ENCODE results near the gene SRRM4. TPM values are rescaled to one million over a fixed set of nuclear protein-coding genes. Genes with fewer than 3 reads are reported as not detected.

SRRM4 gene
- total RNA-seq, 1 experiment from 2014 or later = under 0.01 TPM

DNA sequence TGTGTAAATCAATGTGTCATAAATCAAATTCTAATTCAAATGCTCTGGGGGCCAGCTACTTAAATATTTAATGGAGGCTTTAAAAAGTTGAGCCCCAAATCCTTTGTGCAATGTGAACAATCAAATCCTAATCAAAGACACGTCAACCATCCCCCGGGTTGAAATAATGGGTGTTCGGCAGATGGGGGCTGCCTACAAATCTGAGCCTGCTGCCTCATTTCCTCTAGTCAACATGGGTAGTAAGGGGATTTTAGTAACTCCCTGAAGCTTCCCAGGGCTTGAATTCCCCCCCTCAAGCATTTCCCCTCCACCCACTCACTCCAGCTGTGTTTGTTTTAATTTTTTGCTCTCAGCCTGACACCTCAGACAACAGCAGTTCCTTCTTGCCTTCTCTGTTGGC, 37.8 kb downstream of the SRRM4 start:
- Histone ChIP-seq H3K79me2 (ENCODE audit: low read length) (no peaks in the 10 kb centered on the region), H2AFZ (ENCODE audit: low read length) (no peak overlapping the region), H3K4me1 (ENCODE audit: insufficient read depth, low read length) (no peaks in the 10 kb centered on the region), H3K27me3 (ENCODE audit: low read length) (no peaks in the 10 kb centered on the region; the same call in 1 of the 2 replicates), H3K4me3 (ENCODE audit: low read length) (no peak overlapping the region), H3K9me2 (replicated peaks; ENCODE audit: low read length) (no peaks in the 10 kb centered on the region), H3K9me3 (ENCODE audit: low read length) (no peaks in the 10 kb centered on the region), H4K20me1 (ENCODE audit: low read length) (no peaks in the 10 kb centered on the region), H3K4me2 (ENCODE audit: low read length) (no peak overlapping the region), H3F3A (ENCODE audit: low read length, unreplicated experiment) (no peaks in the 10 kb centered on the region), H3K9ac (ENCODE audit: low read length) (no peak overlapping the region), H3K27ac (ENCODE audit: low read length) (no peak overlapping the region), H3K36me3 (ENCODE audit: low read depth, low read length) (no peaks in the 10 kb centered on the region)
- no TSS peak for BruUV-seq (replicated peaks)
- no peak for TF ChIP-seq EZH2 (IDR thresholded peaks at IDR 0.05; ENCODE audit: low read length, unreplicated experiment)
- TF ChIP-seq, protein P1, sequence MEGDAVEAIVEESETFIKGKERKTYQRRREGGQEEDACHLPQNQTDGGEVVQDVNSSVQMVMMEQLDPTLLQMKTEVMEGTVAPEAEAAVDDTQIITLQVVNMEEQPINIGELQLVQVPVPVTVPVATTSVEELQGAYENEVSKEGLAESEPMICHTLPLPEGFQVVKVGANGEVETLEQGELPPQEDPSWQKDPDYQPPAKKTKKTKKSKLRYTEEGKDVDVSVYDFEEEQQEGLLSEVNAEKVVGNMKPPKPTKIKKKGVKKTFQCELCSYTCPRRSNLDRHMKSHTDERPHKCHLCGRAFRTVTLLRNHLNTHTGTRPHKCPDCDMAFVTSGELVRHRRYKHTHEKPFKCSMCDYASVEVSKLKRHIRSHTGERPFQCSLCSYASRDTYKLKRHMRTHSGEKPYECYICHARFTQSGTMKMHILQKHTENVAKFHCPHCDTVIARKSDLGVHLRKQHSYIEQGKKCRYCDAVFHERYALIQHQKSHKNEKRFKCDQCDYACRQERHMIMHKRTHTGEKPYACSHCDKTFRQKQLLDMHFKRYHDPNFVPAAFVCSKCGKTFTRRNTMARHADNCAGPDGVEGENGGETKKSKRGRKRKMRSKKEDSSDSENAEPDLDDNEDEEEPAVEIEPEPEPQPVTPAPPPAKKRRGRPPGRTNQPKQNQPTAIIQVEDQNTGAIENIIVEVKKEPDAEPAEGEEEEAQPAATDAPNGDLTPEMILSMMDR (conservative IDR thresholded peaks at IDR 0.05; ENCODE audit: low read depth, low read length) = no peak
- TF ChIP-seq EZH2phosphoT487 (IDR thresholded peaks at IDR 0.05; ENCODE audit: borderline replicate concordance, low read length) = no peak
- ChIA-PET CTCF (no interaction called here), POLR2A (ENCODE audit: unreplicated experiment) (no interaction called here)
- intact Hi-C loops (cut with micrococcal nuclease) = no loop called here
- DNase-seq = no peak
- ATAC-seq = no peak

DNA sequence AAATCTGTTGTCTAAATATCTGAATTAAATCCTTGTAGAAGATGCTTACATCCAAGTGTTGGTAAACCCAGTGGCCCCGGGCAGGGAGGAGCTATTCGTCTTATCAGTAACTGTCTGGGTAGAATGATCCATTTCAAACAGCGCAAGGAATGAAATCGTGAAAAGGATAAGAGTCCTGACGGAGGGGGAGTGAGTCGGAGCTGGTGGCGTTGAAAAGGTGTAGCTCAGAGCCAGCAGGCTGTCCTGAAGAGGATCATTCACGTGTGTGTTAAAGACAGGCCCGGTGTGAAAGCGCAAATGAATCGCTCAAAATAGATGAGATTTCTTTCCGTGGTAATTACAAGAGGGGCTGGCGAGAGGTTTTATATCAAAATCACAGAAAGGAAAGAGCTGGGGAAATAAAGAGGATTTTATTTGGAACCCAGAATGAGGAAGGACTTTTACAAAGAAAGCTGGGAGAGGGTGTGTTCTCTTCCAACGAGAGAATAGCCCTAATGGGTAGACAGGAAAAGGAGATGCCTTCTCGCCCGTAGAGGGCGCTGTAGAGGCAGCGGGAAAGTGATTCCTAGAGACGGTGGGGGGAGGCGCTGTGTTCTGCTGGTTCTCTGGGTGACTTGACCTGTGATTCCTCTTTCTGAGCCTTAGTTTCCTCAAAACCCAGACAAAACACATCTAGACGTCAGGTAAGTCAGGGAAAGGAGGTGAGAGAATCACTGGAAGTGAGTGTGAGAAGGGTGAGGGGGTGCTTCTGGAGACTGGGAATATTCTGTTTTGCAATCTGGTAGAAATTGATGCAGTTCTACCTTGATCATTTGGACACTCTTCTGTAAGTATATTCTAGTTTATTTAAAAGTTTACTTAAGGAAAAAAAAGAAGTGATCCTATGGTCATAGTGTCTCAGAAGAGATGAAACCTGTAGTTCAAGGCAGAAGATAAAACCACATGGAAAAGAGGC, 39.3 kb downstream of the SRRM4 start:
- Histone ChIP-seq H4K20me1 (ENCODE audit: low read length) (no peaks in the 10 kb centered on the region), H3K9me2 (replicated peaks; ENCODE audit: low read length) (no peaks in the 10 kb centered on the region), H3K4me1 (ENCODE audit: insufficient read depth, low read length) (no peaks in the 10 kb centered on the region), H3K79me2 (ENCODE audit: low read length) (no peaks in the 10 kb centered on the region), H2AFZ (ENCODE audit: low read length) (no peak overlapping the region), H3K9me3 (ENCODE audit: low read length) (no peaks in the 10 kb centered on the region), H3K27me3 (ENCODE audit: low read length) (no peaks in the 10 kb centered on the region; the same call in 1 of the 2 replicates), H3K36me3 (ENCODE audit: low read depth, low read length) (no peaks in the 10 kb centered on the region), H3K27ac (ENCODE audit: low read length) (no peak overlapping the region), H3F3A (ENCODE audit: low read length, unreplicated experiment) (no peaks in the 10 kb centered on the region), H3K4me2 (ENCODE audit: low read length) (no peak overlapping the region), H3K4me3 (ENCODE audit: low read length) (no peak overlapping the region), H3K9ac (ENCODE audit: low read length) (no peak overlapping the region)
- TF ChIP-seq, protein P1 (conservative IDR thresholded peaks at IDR 0.05; ENCODE audit: low read depth, low read length) = peak; percentile 76
- TF ChIP-seq EZH2phosphoT487 (IDR thresholded peaks at IDR 0.05; ENCODE audit: borderline replicate concordance, low read length) (no peak), EZH2 (IDR thresholded peaks at IDR 0.05; ENCODE audit: low read length, unreplicated experiment) (no peak)
- POLR2A ChIA-PET (ENCODE audit: unreplicated experiment) = no interaction called here
- no peak for ATAC-seq
- CTCF ChIA-PET = no interaction called here
- intact Hi-C loops (cut with micrococcal nuclease) = no loop called here
- BruUV-seq (replicated peaks) = no TSS peak
- DNase-seq = peak; percentile 53

DNA sequence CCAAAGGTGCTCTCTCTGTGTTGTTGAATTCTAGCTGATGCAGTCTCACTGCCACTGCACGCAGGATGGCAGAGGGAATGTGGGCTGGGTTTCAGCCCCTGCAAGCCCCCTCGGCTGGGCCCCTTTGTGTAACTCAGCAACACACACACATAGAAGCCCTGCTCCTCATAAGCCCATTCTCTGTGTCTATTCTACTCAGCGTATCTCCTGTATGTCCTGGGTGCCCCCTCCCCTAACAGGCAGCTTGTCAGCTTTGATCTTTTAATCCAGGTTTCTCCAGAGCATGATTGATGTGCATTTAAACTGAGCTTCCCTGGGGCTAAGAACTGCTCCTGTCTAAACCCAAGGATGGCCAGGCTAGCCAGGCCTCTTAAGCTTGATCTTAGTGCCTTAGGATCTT, 43.0 kb downstream of the SRRM4 start:
- H3K27ac ChIP-seq (ENCODE audit: low read length) = no peak overlapping the region
- H4K20me1 ChIP-seq (ENCODE audit: low read length) = no peaks in the 10 kb centered on the region
- H3K79me2 ChIP-seq (ENCODE audit: low read length) = no peaks in the 10 kb centered on the region
- intact Hi-C loops (cut with micrococcal nuclease) = no loop called here
- H3F3A ChIP-seq (ENCODE audit: low read length, unreplicated experiment) = no peaks in the 10 kb centered on the region
- ChIA-PET CTCF (no interaction called here), POLR2A (ENCODE audit: unreplicated experiment) (no interaction called here)
- no peaks in the 10 kb centered on the region for H3K9me3 ChIP-seq (ENCODE audit: low read length)
- ATAC-seq = no peak
- no peak overlapping the region for H2AFZ ChIP-seq (ENCODE audit: low read length)
- TF ChIP-seq EZH2 (IDR thresholded peaks at IDR 0.05; ENCODE audit: low read length, unreplicated experiment) (no peak), EZH2phosphoT487 (IDR thresholded peaks at IDR 0.05; ENCODE audit: borderline replicate concordance, low read length) (no peak)
- TF ChIP-seq, protein P1 (conservative IDR thresholded peaks at IDR 0.05; ENCODE audit: low read depth, low read length) = no peak
- no peak overlapping the region for H3K4me3 ChIP-seq (ENCODE audit: low read length)
- no peaks in the 10 kb centered on the region; the same call in 1 of the 2 replicates for H3K27me3 ChIP-seq (ENCODE audit: low read length)
- no peak overlapping the region for H3K4me2 ChIP-seq (ENCODE audit: low read length)
- H3K9me2 ChIP-seq (replicated peaks; ENCODE audit: low read length) = no peaks in the 10 kb centered on the region
- DNase-seq = no peak
- BruUV-seq (replicated peaks) = no TSS peak
- no peaks in the 10 kb centered on the region for H3K4me1 ChIP-seq (ENCODE audit: insufficient read depth, low read length)
- no peak overlapping the region for H3K9ac ChIP-seq (ENCODE audit: low read length)
- H3K36me3 ChIP-seq (ENCODE audit: low read depth, low read length) = no peaks in the 10 kb centered on the region
